AG09309 (cell line): ENCODE measurements around the gene NME8.

Source experiments
- DNase-seq: peaks from one replicate; pipeline ENCODE4 v3.0.0-alpha.2; 2010; ENCODE audit warnings: low read depth
- H3K4me3 ChIP-seq: 2 replicates; pipeline ENCODE4 v1.5.1; 2011; ENCODE audit warnings: mild to moderate bottlenecking, low read depth, low read length, moderate library complexity; ENCODE audit not compliant: control insufficient read depth
- TF ChIP-seq, protein P1 (sequence below): IDR thresholded peaks from 2 replicates; pipeline ENCODE4 v1.5.1; 2011; ENCODE audit warnings: mild to moderate bottlenecking, low read depth, low read length, inconsistent platforms; ENCODE audit not compliant: insufficient read depth, control insufficient read depth; ENCODE audit errors: missing control alignments

Gene NME8

GRCh38 chr7:37894671-37895070 is 46.3 kb downstream of the NME8 start:
- no peak for DNase-seq
- no peak overlapping the region for H3K4me3 ChIP-seq
- TF ChIP-seq, protein P1, sequence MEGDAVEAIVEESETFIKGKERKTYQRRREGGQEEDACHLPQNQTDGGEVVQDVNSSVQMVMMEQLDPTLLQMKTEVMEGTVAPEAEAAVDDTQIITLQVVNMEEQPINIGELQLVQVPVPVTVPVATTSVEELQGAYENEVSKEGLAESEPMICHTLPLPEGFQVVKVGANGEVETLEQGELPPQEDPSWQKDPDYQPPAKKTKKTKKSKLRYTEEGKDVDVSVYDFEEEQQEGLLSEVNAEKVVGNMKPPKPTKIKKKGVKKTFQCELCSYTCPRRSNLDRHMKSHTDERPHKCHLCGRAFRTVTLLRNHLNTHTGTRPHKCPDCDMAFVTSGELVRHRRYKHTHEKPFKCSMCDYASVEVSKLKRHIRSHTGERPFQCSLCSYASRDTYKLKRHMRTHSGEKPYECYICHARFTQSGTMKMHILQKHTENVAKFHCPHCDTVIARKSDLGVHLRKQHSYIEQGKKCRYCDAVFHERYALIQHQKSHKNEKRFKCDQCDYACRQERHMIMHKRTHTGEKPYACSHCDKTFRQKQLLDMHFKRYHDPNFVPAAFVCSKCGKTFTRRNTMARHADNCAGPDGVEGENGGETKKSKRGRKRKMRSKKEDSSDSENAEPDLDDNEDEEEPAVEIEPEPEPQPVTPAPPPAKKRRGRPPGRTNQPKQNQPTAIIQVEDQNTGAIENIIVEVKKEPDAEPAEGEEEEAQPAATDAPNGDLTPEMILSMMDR: no peak

GRCh38 chr7:37899712-37900247 is 51.4 kb downstream of the NME8 start:
- TF ChIP-seq, protein P1: no peak

GRCh38 chr7:37901236-37901827 is 52.9 kb downstream of the NME8 start:
- TF ChIP-seq, protein P1: peak; percentile 53
- H3K4me3 ChIP-seq: no peak overlapping the region
- peak; percentile 37 for DNase-seq

More at GRCh38 chr7:37899712-37900247, 51.4 kb downstream of the NME8 start:
- no peak for DNase-seq
- no peak overlapping the region for H3K4me3 ChIP-seq

- H3K4me3 ChIP-seq: no peak overlapping the region
- TF ChIP-seq, protein P1: no peak
- no peak for DNase-seq
These were observed 53.6 kb downstream of the NME8 start for GRCh38 chr7:37901890-37902524.

GRCh38 chr7:37908221-37908788 is 59.9 kb downstream of the NME8 start:
- no peak overlapping the region for H3K4me3 ChIP-seq
- TF ChIP-seq, protein P1: no peak
- peak; percentile 89 for DNase-seq

DNA sequence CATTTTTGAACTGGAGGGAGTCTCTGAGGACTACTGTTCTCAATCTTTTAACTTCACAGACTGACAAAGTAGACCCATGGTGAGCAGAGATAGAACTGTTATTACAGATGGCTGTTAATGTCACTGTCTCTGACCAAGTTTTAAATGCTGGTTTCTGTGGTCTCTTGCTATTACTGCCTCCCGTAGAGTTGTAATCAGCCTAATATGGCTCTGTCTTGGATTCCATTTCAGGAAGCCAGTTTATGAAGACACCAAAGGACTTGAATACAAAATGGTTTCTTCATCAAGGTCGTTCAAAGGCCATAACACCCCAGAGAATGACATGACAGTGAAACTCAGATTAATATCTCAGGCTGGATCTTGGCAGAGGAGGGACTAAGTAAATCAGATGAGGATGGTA is 64.4 kb downstream of the NME8 start:
- TF ChIP-seq, protein P1: no peak
- no peak overlapping the region for H3K4me3 ChIP-seq
- no peak for DNase-seq
